HL-60 (cell line): Measurements from ENCODE around the gene TUBGCP6.

Experiments
- POLR2AphosphoS5 ChIP-seq: IDR thresholded peaks from 2 replicates; pipeline ENCODE4 v1.6.1; 2012; ENCODE audit warnings: low read depth
- SPI1 ChIP-seq: IDR thresholded peaks from 2 replicates; pipeline ENCODE4 v1.6.1; 2012; ENCODE audit warnings: low read depth, mild to moderate bottlenecking, borderline replicate concordance
- TF ChIP-seq, protein P1 (sequence below): IDR thresholded peaks from one replicate; pipeline ENCODE4 v1.5.1; 2011; ENCODE audit warnings: low read length, control low read depth, inconsistent platforms; ENCODE audit not compliant: insufficient read depth
- TF ChIP-seq, protein P2 (sequence below): IDR thresholded peaks from 2 replicates; pipeline ENCODE4 v1.6.1; 2012; ENCODE audit warnings: low read depth; ENCODE audit not compliant: insufficient replicate concordance

DNA sequence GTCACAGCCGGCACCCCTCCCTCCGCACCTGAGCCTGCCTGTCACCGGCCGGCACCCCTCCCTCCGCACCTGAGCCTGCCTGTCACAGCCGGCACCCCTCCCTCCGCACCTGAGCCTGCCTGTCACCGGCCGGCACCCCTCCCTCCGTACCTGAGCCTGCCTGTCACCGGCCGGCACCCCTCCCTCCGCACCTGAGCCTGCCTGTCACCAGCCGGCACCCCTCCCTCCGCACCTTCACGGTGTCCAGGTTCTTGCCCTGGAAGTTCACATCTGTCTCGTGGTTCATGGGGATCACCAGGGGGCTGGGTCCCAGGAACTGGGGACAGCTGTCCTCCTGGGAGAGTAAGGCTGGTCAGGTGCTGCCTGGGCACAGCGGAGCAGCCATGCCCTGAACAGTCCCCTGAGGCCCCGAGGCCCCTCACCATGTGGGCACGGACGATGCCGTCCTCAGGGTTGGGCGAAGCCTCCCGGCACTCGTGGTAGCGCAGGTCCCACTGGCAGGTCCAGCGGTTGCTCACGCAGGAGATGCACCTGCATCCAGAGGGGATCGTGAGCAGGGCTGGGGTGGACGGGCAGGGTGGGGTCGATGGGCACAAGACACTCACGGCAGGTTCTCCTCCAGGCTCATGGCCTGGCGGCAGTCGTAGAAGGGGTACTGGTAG lies 40.9 kb upstream of the TUBGCP6 start:
- TF ChIP-seq, protein P1, sequence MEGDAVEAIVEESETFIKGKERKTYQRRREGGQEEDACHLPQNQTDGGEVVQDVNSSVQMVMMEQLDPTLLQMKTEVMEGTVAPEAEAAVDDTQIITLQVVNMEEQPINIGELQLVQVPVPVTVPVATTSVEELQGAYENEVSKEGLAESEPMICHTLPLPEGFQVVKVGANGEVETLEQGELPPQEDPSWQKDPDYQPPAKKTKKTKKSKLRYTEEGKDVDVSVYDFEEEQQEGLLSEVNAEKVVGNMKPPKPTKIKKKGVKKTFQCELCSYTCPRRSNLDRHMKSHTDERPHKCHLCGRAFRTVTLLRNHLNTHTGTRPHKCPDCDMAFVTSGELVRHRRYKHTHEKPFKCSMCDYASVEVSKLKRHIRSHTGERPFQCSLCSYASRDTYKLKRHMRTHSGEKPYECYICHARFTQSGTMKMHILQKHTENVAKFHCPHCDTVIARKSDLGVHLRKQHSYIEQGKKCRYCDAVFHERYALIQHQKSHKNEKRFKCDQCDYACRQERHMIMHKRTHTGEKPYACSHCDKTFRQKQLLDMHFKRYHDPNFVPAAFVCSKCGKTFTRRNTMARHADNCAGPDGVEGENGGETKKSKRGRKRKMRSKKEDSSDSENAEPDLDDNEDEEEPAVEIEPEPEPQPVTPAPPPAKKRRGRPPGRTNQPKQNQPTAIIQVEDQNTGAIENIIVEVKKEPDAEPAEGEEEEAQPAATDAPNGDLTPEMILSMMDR = no peak
- TF ChIP-seq SPI1 = no peak
- TF ChIP-seq POLR2AphosphoS5 = no peak
- TF ChIP-seq, protein P2, sequence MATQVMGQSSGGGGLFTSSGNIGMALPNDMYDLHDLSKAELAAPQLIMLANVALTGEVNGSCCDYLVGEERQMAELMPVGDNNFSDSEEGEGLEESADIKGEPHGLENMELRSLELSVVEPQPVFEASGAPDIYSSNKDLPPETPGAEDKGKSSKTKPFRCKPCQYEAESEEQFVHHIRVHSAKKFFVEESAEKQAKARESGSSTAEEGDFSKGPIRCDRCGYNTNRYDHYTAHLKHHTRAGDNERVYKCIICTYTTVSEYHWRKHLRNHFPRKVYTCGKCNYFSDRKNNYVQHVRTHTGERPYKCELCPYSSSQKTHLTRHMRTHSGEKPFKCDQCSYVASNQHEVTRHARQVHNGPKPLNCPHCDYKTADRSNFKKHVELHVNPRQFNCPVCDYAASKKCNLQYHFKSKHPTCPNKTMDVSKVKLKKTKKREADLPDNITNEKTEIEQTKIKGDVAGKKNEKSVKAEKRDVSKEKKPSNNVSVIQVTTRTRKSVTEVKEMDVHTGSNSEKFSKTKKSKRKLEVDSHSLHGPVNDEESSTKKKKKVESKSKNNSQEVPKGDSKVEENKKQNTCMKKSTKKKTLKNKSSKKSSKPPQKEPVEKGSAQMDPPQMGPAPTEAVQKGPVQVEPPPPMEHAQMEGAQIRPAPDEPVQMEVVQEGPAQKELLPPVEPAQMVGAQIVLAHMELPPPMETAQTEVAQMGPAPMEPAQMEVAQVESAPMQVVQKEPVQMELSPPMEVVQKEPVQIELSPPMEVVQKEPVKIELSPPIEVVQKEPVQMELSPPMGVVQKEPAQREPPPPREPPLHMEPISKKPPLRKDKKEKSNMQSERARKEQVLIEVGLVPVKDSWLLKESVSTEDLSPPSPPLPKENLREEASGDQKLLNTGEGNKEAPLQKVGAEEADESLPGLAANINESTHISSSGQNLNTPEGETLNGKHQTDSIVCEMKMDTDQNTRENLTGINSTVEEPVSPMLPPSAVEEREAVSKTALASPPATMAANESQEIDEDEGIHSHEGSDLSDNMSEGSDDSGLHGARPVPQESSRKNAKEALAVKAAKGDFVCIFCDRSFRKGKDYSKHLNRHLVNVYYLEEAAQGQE = no peak
